Amniotic stem cell (primary cell): ENCODE results near the gene RECQL5.
"Not testable (repeated sequence)": the region's sequence is repeated elsewhere in the genome, so short reads cannot be mapped to it uniquely, and the experiment has no call there.

ENCODE experiments used
- DNase-seq: peaks from one replicate; lab custom pipeline; 2025; lab: John Stamatoyannopoulos, UW

RECQL5 gene

DNA sequence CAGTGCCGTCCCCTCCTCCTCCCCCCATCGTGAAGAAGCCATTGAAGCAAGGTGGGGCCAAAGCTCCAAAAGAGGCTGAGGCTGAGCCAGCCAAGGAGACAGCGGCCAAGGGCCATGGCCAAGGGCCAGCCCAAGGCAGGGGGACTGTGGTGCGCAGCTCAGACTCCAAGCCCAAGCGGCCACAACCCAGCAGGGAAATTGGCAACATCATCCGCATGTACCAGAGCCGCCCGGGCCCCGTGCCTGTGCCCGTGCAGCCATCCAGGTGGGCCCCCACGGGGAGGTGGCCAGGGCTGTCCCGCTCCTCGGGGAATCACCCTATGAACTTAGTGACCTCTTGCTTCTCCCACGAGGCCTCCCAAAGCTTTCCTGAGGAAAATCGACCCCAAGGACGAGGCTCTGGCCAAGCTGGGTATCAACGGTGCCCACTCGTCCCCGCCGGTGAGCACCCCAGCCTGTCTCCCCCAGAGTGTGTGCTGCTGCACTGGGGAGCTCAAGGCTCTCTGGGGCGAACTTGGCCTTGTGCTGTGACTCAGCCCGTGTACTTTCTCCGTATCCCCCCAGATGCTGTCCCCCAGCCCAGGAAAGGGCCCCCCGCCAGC is 50.3 kb downstream of the RECQL5 start:
- DNase-seq: no peak

DNA sequence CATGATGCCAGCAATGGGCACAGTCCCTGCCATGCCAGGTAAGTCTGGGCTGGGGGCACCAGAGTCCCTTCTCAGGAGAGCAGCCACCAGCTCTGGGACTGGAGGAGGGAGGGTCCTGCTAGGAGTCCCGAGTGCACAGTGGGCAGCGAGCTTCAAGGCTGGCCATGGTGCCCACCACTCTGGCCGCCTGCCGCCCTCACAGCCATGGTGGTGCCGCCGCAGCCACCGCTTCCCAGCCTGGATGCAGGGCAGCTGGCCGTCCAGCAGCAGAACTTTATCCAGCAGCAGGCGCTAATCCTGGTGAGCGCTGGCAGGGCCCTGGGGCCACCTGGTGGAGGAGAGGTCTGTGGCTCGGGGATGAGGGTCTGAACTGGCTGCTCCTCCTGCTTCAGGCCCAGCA is 51.7 kb downstream of the RECQL5 start:
- no peak for DNase-seq

DNA sequence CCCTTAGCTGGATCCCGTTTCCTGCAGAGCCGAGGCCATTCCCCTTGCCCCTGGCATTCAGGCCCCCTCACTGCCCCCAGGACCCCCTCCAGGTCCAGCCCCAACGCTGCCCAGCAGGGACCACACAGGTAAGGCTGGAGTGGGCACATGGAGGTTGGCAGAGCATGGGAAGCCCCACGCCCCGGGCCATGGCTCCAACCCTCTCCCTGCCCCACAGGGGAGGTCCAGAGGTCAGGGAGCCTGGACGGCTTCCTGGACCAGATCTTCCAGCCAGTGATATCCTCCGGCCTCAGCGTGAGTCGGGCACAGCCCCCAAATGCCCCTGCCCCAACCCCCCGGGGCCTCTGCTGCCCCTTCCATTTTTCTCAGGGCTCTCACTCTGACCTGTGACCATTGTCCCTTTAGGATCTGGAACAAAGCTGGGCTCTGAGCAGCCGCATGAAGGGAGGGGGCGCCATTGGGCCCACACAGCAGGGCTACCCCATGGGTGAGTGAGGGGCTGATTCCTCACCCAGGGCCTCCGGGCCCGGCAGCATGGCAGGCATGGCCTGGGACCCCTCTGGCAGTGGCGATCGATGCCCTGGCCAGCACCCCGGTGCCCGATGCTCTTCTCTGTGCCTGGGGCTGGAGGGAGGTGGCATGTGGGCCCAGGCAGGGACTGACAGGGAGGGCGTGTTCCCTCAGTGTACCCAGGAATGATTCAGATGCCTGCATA is 52.2 kb downstream of the RECQL5 start:
- no peak for DNase-seq

DNA sequence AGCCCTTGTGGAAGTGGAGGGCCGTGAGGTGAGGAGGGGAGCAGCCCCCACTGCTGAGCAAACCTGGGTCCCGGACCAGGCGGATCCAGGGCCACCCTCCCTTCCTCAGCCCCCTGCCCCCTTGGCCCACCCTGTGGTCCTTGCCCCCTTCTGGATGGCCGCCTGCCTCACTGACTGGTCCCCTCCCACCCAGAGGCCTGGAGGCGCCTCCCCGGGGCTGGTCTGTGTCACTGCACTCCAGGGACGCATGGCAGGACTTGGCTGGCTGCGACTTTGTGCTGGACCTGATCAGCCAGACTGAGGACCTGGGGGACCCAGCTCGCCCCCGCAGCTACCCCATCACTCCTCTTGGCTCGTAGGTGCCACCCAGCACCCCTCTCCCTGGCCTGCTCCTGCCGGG is 52.9 kb downstream of the RECQL5 start:
- no peak for DNase-seq

DNA sequence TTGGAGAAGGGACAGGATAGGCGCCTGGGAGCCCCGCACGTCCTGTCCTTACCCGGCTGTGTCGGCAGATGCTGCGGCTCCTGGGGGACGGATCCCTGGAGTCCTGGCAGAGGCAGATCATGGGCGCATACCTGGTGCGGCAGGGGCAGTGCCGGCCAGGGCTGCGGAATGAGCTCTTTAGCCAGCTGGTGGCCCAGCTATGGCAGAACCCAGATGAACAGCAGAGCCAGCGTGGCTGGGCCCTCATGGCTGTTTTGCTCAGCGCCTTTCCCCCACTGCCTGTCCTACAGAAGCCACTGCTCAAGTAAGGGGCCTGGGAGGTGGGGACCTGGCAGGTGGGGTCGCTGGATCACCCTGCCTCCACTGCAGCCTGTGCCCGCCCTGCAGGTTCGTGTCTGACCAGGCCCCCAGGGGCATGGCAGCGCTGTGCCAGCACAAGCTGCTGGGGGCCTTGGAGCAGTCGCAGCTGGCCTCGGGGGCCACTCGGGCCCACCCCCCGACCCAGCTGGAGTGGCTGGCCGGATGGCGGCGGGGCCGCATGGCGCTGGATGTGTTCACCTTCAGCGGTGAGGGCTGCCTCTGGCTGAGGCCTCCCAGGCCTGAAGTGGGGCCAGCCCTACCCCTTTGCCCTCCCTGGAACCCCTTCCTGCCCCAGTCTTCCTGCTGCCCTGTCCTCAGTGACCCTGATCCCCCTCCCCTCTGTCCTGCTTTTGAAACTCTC is 53.9 kb downstream of the RECQL5 start:
- no peak for DNase-seq

DNA sequence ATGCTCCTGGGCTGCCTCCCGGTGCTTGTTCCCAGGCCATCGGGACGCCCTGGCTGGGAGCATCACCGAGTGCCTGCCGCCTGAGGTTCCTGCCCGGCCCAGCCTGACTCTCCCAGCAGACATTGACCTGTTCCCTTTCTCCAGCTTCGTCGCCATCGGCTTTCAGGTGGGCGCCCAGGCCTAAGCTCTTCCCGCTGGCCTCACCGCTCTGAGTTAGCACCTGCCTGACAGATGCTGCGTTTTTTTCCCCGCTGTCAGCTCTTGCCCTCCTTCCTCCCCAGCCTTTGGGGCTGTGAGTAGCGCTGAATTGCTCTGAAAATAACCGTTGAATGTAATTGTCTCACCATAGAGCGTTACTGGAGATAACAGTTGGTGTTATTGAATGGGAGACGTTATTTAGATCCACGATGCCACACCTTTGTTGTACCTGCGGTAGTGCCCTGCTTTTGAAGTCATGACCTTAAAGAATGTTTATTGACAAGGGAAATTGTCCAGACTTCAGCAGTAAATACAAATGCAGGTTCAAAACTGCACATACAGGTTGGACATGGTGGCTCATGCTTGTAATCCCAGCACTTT is 55.0 kb downstream of the RECQL5 start:
- DNase-seq: no peak

DNA sequence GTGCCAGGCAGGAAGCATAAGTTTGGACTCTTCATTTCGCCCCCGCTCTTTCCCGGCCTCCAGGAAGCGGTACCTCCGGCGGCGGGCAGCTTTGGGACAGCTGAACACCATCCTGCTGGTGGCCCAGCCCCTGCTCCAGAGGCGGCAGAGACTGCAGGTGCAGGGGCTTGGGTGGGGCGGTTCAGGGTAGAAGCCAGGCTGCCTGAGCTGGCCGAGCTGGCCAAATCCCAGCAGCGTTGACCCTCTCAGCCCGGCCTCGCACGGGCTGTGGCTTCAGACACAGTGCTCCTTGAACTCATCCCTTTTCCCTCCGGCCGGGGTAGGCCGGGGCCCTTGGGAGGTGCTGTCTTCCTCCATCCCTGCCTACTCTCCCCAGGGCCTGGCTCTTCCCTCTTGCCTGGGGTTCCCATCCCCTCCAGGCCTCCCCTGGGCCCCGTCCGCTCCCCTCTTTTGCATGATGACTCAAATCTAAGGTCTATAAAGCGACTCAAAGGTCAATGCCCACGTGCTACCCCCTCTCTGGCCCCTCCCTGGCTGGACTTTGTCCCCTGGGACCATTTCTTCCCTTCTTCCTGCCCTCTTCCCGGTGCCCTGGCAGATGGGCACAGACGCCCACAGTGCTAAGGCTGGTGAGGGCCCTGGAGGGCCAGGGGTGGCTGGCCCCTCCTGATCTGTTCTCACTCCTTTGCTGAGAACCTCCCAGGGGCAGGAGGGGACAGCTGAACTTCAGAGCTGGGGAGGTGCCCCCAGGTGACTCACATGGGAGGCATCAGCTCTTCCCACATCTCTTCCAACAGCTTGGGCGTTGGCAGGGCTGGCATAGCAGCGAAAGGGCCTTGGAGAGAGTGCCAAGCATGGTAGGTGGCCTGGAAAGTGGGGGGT is 56.6 kb downstream of the RECQL5 start:
- DNase-seq: no peak

DNA sequence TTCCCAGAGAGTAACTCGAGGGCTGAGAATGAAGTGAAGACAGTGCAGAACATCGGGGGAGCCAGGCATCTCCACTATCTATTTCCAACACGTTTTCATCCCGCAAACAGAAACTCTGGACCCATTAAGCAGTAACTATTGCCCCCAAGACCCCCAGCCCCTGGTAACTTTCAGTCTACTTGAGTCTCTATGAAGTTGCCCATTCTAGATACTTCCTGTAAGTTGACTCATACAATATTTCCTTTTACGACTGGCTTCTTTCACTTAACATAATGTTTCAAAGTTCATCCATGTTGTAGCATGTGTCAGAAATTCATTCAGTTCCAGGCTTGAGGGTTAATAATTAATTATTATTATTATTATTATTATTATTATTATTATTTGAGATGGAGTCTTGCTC is 59.9 kb downstream of the RECQL5 start:
- DNase-seq: no peak

DNA sequence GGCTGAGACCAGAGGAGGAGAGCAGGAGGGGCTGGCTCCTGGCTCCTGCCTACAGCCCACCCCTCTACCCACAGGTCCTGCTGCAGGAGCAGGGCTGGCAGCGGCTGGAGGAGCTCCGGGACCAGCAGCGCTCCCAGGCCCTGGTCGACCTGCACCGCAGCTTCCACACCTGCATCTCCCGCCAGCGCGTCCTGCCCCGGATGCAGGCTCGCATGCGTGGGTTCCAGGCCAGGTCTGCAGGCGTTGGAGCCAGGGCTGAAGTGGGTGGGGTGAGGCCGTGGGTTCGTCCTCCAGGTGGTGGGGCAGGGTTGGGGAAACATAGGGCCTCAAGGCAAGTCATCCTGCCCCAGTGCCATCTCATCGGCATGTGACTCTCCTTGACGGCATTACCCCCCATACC is 61.2 kb downstream of the RECQL5 start:
- DNase-seq: no peak

DNA sequence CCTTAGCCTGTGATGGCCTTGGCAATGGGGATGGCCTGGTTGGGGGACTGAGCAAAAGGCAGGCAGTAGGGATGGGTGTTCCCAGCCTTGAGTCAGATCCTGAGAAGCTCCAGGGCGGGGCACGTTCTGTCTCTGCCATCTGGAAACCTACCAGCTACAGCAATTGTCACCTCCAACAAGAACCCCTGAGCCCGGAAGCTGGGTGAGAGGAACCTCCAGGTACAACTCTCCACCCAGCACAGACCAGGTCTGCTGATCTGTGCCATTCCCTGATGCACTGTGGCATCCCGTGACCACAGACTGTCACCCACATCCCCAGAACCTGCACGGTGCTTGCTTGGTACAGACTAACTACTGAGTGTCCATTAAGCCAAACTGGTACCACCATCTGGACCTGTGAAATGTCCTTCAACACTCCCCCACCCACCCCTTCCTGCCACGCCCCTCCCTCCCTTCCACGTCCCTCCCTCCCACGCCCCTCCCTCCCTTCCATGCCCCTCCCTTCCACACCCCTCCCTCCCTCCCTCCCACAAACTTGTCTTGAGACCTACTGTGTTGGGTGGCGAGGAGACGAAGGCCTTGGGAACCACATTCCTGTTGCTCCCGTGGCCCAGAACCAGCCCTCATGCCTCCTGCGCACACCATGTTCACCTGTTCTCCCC is 62.8 kb downstream of the RECQL5 start:
- DNase-seq: no peak

DNA sequence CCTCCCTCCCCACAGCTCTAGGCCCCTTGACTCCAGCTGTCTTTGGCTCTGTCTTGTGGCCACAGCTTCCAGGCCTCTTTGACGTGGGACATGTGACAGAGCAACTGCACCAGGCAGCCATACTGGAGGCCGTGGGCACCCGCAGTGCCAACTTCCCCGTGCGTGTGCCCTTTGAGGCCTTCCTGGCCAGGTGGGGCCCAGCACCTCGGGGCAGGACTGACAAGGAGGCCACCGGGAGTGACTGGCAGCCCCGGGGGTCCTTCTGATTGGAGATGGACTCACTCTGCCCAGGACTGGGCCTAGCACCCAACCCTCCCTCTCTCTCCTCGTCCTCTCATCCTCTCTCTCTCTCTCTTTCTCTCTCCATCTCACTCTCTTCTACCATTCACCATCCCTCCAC is 63.8 kb downstream of the RECQL5 start:
- no peak for DNase-seq

DNA sequence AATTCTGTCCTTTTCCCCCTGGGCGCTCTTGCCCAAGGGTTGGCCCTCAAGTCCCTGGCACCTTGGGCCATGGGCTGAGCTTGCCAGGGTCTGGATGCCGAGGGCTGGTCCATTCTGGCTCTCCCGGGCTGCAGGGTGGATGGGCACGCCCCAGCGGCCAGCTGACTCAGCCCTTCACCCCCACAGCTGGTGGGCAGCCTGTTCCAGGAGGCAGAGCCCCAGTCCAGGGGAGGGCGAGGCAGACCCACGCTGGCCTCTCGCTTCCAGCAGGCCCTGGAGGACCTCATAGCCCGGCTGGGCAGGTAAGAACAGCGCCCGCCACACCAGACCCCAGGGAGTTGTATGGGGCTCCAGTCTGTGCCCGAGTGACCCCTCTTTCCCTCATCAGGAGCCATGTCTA is 64.3 kb downstream of the RECQL5 start:
- DNase-seq: no peak

DNA sequence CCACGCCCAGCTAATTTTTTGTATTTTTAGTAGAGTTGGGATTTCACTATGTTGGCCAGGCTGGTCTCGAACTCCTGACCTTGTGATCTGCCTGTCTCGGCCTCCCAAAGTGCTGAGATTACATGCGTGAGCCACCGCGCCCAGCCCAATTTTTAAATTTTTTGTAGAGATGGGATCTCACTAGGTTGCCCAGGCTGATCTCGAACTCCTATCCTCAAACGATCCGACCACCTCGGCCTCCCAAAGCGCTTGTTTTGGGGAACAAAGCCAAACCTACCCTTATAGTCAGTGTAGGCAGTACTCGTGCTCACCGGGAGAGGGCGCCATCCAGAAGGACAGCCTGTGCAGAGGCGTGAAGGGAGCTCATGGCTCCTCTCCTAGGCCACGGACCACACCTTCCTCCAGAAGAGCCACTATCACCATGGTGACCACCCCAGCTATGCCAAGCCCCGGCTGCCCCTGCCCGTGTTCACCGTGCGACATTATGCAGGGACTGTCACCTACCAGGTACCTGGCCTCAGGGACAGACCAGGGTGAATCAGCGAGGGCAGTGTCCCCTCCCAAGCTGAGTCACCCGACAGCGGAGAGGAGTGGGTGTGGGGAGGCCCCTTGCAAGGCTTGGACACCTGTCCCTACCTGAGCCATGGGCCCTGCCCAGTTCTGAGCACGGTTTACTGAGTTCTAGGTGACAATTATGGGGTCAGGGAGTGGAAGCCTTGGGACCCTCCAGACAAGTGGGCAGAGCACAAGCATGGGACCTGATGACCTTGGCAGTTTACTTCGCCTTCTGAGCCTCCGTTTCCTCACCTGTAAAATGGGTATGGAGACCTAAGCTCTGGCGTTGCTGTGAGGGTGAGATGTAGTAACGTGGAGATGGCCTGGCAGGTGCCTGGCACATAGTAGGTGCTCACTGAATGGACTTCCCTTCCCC is 65.6 kb downstream of the RECQL5 start:
- no peak for DNase-seq

DNA sequence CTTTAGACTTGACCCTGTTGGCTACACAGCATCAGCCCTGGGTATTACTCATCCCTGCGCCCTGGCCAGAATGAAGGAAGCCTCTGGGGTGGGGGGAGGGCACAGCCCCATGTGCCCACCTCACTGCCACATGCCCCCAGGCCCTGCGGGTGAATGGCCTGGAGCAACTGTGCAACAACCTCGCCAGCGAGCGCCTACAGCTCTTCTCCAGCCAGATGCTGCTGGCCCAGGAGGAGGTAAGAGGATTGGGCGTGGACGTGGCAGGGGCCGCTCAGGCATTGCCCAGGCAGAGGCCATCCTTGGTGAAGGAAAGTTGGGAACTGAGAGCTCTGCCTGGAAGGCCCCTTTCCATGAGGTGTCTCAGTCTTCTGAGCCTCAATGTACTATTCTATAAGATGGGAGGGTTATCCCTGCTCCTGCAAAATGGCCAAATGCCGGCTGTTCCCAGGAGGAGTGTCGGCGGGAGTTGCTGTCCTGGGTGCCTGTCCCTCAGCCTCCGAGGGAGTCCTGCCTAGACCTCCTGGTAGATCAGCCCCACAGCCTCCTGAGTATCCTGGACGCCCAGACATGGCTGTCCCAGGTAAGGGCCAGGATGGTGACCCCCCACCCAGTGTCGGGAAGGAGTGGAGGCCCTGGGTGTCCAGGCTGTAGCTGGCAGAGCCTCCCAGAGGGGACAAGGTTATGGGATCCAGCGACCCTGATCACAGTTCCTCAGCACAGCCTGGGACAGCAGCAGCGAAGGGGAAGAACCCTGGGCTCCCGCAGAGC is 70.5 kb downstream of the RECQL5 start:
- DNase-seq: no peak

DNA sequence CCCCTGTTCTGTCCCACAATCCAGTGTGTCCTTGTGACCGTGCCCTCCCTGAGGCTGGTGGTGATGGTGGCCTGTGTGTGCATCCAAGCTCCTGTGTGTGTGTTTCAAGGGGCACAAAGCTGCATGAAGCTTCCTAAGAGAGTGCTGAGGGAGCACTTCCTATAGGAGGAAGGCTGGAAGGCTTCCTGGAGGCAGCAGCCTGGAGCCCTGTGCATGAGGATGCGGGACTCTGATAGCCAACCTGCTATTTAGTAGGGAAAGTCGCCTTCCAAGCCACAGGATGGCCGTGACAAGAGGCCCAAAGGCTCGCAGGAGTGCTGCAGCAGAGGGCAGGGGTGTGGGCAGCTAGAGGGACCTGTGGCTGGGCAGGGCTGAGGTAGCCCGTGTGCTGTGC is 71.0 kb downstream of the RECQL5 start:
- DNase-seq: no peak

DNA sequence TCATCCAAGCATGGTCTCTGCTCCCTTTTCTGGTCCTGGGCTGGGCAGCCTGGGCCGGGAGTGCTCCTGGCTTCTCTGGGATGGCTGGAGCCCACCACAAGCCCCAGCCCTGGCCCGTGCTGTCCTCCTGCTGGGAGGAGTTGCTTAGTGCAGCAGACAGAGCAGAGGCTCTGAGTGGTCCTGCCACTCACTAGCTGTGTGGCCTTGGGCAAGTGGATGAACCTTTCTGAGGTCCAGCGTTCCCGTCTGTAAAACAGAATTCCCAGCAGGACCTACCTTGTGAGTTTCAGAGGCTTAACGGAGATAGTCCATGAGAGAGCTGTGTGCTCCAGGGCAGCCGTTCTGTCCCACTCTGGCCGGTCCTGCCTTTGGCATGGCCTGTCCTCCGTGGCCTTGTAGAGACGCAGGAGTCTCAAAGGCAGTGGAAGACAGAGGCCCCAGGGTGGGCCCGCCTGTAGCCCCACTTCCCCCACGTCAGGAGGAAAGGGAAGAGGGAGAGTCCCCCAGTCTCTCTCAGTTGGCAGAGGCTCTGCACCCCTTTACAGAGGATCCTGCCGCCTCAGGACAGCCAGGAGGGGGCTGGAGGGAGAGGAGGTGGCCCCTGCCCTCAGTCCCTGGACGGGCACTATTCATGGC is 71.6 kb downstream of the RECQL5 start:
- DNase-seq: no peak

DNA sequence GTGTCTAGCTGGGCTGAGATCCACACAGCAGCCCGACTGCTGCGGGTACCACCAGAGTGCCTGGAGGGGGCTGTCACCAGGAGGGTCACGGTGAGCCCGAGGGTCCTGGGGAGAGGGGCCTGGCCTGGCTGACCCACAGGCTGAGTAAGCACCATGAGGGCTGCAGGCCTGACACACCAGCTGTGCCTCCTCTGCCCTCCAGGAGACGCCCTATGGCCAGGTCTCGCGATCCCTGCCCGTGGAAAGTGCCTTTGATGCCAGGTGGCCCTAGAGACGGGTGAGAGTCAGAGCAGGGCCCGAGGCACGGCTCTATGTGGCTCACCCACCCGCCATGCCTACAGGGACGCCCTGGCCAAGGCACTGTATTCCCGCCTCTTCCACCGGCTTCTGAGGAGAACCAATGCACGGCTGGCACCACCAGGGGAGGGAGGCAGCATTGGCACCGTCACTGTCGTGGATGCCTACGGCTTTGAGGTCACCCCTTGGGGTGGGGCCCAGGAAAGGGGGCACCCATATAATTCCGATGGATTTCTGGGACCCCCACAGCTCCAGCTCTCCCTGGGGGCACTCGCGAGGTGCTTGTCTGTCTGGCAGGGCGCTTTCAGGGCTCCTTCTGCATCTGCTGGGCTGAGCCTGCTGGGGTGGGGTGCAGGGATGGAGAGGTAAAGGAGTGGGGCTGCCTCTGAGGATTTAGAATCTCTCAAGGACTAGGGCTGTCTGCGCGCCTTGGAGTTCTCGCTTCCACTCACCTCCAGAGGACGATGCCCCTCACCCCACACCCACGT is 72.3 kb downstream of the RECQL5 start:
- no peak for DNase-seq

DNA sequence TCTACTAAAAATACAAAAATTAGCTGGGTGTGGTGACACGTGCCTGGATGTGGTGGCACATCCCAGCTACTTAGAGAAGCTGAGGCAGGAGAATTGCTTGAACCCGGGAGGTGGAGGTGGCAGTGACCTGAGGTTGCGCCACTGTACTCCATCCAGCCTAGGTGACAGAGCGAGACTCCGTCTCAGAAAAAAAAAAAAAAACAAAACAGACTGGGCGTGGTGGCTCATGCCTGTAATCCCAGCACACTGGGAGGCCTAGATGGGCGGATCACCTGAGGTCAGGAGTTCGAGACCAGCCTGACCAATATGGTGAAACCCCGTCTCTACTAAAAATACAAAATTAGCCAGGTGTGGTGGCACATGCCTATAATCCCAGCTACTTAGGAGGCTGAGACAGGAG is 73.5 kb downstream of the RECQL5 start:
- DNase-seq: not testable (repeated sequence)
